HUES48 (cell line): ENCODE results near the gene MBOAT7.

Source experiments
- H3K27ac ChIP-seq: one replicate; pipeline ENCODE4 v1.7.0; 2013; ENCODE audit warnings: low read depth, low read length, inconsistent platforms
- H3K27me3 ChIP-seq: 2 replicates; pipeline ENCODE4 v1.6.1; 2013; ENCODE audit warnings: mild to moderate bottlenecking, low read length; ENCODE audit not compliant: control insufficient read depth, insufficient read depth
- H3K36me3 ChIP-seq: 2 replicates; pipeline ENCODE4 v1.6.1; 2013; ENCODE audit warnings: low read length; ENCODE audit not compliant: control insufficient read depth, insufficient read depth
- H3K4me1 ChIP-seq: 2 replicates; pipeline ENCODE4 v1.6.1; 2013; ENCODE audit warnings: mild to moderate bottlenecking, low read length; ENCODE audit not compliant: control insufficient read depth, insufficient read depth
- H3K4me3 ChIP-seq: 2 replicates; pipeline ENCODE4 v1.5.1; 2013; ENCODE audit warnings: mild to moderate bottlenecking, low read depth, low read length
- H3K9ac ChIP-seq: 2 replicates; pipeline ENCODE4 v1.6.1; 2013; ENCODE audit warnings: mild to moderate bottlenecking, low read depth, low read length, moderate library complexity
- H3K9me3 ChIP-seq: 2 replicates; pipeline ENCODE4 v1.6.1; 2013; ENCODE audit warnings: low read length; ENCODE audit not compliant: control insufficient read depth, insufficient read depth

The MBOAT7 gene

DNA sequence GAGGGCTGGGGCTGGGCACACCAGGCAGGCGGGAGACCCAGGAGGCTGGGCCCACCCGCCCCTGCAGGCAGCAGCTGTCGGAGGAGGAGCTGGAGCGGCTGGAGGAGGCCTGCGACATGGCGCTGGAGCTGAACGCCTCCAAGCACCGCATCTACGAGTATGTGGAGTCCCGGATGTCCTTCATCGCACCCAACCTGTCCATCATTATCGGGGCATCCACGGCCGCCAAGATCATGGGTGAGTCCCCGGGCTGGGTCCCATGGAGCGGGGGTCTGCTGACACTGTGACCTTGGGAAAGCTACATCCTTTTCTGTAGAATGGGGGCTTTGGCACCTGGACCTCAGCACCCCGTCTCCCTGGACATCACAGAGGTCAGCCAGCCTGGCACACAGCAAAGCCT, 65.7 kb downstream of the MBOAT7 start:
- H3K27ac ChIP-seq = no peak overlapping the region
- no peak overlapping the region for H3K9ac ChIP-seq
- H3K4me3 ChIP-seq = no peak overlapping the region
- H3K4me1 ChIP-seq = no peaks in the 10 kb centered on the region
- no peaks in the 10 kb centered on the region for H3K27me3 ChIP-seq
- peaks cover 88% of the 10 kb centered on the region for H3K36me3 ChIP-seq
- no peaks in the 10 kb centered on the region for H3K9me3 ChIP-seq
